ENCODE results near the gene LOXL1.

The LOXL1 gene

DNA sequence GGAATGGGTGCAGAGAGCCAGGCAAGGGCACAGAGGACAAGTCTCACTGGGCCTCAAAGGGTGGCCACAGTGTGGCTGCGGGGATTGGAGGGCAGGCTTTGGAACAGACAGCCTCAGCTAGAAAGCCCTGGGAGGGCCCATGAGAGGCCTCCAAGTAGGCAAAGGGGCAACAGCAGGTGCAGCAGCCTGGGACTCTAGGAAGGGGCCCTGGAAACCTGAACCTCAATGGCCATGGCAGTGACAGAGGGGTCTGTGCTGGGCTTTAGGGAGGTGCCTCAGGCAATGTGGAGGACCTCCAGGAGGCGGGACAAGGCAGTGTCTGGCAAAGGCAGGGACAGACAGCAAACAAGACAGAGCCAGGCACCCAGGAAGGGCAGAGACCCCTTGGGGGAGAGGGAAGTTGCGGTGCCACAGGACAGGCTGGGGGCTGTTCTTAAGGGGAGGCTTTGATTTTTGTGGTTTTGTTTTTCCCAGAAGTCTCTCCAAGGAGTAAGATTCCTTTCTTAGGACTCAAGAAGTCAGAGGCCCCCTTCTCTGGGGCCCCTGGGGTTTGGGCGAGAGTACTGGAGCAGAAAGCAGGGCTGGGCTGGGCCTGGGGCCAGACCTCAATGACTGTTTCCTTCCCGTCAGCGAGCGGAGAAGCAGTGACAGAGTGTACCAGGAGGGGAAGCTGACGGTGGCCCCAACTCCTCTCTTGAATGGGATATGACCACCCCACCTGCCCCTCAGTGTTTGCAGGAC is 56.1 kb downstream of the LOXL1 start:
- no peak for DNase-seq

- DNase-seq: no peak
Measured at GRCh38 chr15:73983211-73983727, 57.0 kb downstream of the LOXL1 start.

DNA sequence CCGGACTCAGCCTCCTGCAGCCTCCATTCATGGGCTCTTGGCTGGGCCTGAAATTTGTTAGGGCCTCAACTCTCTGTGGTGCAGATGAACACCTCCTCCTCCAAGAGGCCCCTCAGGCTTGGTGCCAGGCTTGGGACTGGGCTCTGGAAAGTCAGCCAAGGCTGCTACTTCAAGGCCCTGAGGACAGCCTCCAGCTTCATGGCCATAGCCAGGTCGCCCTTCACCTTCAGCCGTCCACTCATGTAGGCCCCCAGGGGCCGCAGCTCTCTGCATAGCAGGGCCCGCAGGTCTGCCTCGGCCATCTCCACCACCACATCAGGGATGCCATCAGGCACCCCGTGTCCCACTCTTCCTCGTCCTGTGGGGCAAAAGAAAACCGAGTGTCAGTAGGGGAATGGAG is 57.5 kb downstream of the LOXL1 start:
- DNase-seq: no peak

GRCh38 chr15:73984208-73984979 is 58.1 kb downstream of the LOXL1 start:
- DNase-seq: no peak

- no peak for DNase-seq
Measured at GRCh38 chr15:73985101-73985873, 59.0 kb downstream of the LOXL1 start.

- DNase-seq: no peak
Measured at GRCh38 chr15:73986055-73986775, 60.0 kb downstream of the LOXL1 start.

DNA sequence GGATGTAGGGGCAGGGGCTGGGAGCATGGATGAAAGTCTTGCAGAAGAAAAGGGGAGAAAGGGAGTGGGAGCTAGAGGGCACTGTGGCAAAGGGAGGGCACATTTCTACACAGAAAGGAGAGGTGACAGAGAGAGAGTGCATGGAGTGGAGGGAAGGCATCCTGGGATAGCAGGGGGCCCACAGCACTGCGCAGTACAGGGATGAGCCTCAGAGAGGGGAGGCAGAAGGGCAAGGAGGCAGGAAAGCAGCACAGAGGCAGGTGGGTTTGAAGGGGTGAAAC is 60.5 kb downstream of the LOXL1 start:
- no peak for DNase-seq

GRCh38 chr15:73987250-73987649 is 61.0 kb downstream of the LOXL1 start:
- no peak for DNase-seq

DNA sequence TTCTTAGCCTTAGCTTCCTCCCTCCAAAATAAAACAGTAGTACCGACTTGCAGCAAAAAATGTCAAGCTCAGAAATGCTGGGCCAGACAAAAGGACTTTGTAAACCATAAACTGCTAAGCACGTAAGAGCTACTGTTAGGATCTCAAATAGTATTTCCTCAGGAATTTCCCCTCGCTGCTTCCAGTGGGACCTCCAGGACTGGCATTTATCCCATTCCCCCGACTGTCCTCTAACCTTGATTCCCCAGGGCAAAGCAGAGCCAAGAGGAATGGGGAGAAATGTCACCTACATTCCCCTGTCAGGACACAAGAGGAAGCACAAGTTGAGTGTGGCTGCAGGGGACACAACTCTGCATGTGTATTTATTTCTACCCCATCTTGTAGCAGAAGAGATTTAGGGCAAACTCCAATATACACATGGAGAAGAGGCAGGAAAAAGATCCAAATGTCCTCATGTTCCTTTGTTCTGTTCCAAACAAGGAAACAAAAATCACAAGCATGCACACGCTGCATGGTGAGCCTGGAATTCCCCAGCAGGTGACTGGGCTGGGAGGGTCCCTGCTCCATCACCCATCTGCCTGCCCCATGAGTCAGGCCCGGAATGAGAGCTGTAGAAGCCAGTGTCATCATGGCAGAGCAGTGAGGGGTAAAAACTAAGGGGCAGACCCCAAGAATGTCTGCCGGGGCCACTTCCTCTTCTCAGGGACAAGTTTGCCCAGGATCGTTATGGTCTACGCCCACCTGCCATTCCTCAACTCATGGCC is 61.6 kb downstream of the LOXL1 start:
- DNase-seq: no peak

GRCh38 chr15:73988445-73988969 is 62.2 kb downstream of the LOXL1 start:
- DNase-seq: no peak

DNA sequence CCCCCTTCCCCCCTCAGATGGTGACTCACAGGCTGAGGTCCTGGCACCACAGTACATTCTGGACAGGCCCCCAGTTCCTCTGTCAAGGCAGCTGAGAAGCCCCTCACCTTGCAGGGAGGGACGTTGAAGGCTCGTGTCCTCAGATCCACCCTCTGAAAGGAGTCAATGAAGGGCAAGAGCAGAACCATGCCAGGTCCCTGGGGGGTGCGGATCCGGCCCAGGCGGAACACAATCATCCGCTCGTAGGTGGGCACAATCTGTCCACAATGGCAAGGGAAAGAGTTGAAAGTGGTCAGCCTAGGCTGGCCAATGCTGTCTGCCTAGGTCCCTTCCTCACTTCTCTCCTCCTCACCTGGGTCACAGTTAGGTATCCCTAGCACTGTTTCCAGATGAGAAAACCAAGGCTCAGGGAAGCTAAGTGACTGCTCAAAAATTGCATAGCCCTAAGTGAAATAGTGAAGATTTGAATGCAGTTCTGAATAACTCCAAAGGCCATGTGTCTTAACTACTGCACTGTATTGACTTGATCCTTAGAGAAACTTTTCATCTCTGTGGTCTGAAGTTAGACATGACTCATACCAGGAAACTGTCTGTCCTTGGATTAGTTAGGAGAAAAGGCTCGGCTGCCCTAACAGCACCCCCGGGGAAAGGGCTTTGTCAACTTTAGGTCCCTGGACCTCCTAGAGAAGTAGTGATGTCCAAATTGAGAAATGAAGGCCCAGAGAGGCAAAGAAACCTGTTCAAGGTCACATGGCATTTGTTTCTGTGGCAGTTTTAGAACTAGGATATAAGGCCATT is 62.9 kb downstream of the LOXL1 start:
- DNase-seq: no peak

DNA sequence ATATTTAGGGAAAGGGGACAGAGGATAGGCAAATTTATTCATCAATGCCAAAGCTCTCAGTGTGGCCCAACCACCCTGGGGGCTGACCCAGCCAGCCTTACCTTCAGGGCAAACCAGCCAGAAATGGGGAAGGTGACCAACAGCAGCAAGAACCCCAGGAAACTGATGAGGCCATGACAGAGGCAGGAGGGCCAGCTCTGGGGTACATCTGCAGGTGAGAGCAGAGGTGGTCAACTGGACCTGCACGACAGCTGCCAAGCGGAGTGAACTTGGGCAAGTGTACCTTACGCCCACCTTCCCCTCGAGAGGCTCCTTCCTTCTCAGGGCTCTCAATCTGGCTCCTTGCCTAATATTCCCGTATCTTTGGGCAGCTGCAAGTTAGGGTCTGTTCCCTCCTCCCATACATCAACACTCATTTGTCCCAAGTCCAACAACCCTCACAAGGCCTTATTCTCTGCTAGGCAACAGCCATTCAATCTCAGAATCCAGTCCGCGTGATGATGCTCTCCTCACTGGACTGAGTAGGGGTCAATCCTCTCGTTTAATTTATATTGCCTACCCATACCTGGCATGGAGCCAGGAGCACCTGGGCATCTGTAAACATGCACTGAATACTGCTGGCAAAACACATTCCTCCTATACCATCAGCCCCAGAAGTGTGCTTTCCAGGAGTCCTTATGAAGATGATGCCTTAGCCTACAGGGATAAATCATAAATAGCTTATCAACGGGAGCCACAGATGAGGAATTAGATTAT is 64.2 kb downstream of the LOXL1 start:
- no peak for DNase-seq

DNA sequence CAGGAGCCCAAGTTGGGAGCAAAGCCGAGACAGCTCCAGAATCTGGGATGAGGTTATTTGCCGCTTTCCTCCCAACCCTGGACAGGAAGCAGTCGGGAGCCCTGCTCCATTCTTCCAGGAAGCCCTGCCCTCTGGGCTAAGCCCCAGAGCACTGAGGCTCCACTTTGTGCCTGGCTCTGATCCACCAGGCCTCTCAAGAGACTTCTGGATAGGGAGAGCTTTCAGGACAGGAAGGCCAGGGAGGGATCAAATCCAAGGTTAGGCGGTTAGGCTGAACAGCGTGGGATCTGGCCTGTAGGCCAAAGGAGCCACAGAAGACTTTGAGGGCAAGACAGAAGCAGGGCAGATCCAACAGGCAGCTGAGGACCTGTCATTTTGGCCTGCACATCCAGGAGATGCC is 65.0 kb downstream of the LOXL1 start:
- no peak for DNase-seq

GRCh38 chr15:73991726-73992593 is 65.7 kb downstream of the LOXL1 start, which contains the start of gene STOML1:
TSS of gene STOML1 (minus strand) at chr15:73992295. CDS start at chr15:73992223, 72 bp downstream.
- peak; percentile 99 for DNase-seq

GRCh38 chr15:73992594-73992898 is 66.3 kb downstream of the LOXL1 start:
- DNase-seq: no peak

- DNase-seq: no peak
Measured at GRCh38 chr15:73993211-73993994, 67.1 kb downstream of the LOXL1 start.

DNA sequence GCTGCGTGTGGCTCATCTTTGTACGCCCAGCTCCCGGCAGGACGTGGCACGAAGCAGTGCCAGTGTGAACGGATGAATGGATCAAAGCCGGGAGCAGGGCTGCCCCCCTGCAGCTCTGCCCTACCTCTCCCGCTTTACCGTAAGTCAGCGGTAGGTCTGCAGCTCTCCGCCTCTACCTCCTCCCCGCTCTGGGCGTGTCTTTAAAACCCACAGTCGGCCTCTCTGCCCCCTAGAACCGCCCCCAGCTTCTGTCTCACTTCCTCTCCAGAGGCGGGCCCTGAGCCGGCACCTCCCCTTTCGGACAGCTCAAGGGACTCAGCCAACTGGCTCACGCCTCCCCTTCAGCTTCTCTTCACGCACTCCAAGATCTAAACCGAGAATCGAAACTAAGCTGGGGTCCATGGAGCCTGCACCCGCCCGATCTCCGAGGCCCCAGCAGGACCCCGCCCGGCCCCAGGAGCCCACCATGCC is 68.2 kb downstream of the LOXL1 start, which contains the start of gene PML:
PML (plus strand) TSS at position 304 of the 471 bp plus-strand sequence; CDS start at position 401, 97 bp downstream.
- DNase-seq: peak; percentile 85

Measured in T-helper 9 cell (primary cell).